ENCODE results near the gene LPCAT2.
A peak's percentile ranks its signal among the peaks of the same experiment; 100 is the strongest.

Gene LPCAT2

DNA sequence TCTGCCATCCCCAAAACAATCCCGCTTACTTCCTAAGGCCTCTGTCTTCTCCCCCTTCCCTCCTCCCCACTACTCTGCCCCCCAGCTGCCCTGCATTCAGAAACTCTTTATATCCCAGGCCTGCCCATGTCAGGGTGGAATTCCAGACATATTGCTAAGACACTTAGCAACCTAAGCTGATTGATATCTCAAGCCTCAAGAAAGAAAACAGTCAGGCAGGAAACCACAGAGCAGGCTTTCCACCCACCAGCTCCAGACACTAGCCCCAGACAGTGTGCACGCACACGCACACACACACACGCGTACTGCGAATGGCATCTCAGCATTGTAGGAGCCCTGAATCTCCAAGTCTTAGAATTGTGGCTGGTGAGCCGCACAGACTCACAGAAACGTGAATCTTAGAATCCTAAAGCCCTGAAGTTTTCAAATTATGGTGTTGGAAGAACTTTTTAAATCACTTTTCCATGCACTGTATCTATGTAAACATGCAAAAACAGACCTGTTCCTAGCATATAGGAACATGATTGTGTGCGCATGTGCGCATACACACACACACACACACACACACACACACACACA lies 8.8 kb upstream of the LPCAT2 start:
- peak; percentile 2 for DNase-seq (ENCODE audit: extremely low spot score)
- ChIA-PET POLR2A (no interaction called here), CTCF (interaction anchor here (1.5 kb wide), 1 partner anchor 14 kb away, joined by 4 read pairs; no protein-coding TSS in a partner anchor)
- no peak for TF ChIP-seq NFRKB (IDR thresholded peaks at IDR 0.05)
- TF ChIP-seq SUZ12 (IDR thresholded peaks at IDR 0.05) = no peak
- TF ChIP-seq FOXM1 (IDR thresholded peaks at IDR 0.05; ENCODE audit: borderline replicate concordance) = no peak
- no peak for TF ChIP-seq ELF4 (IDR thresholded peaks at IDR 0.05)
- TF ChIP-seq HDGF (IDR thresholded peaks at IDR 0.05; ENCODE audit: borderline replicate concordance) = no peak
- TF ChIP-seq ZNF384 (IDR thresholded peaks at IDR 0.05) = no peak
- no peak for TF ChIP-seq LEF1 (IDR thresholded peaks at IDR 0.05; ENCODE audit: borderline replicate concordance)

DNA sequence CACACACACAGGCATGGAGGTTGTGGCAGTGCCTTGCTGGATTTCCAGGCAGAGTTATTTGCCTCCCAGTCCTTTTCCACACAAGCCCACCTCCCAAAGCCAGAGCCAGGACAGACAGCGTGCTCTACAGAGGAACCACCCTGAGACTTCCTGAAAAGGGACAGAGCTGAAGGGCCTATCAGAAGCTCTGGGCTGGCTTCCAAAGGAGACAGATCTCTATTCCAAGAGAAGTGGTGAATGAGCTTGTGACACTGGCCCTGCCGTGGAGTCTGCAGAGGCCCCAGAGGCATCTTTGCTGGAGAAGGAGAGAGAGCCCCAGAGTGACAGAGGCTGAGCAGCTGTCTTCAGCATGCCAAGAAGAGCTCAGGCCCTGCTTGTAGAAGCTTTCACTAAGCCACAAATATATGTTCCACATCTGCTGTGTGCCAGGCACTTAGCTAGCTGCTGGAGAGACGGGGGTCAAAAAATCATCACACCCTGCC lies 8.3 kb upstream of the LPCAT2 start:
- POLR2A ChIA-PET = no interaction called here
- no peak for DNase-seq (ENCODE audit: extremely low spot score)
- CTCF ChIA-PET = interaction anchor here (1.5 kb wide), 1 partner anchor 14 kb away, joined by 4 read pairs; no protein-coding TSS in a partner anchor
- TF ChIP-seq LEF1 (IDR thresholded peaks at IDR 0.05; ENCODE audit: borderline replicate concordance) (no peak), BHLHE40 (IDR thresholded peaks at IDR 0.05; ENCODE audit: borderline replicate concordance) (no peak)

DNA sequence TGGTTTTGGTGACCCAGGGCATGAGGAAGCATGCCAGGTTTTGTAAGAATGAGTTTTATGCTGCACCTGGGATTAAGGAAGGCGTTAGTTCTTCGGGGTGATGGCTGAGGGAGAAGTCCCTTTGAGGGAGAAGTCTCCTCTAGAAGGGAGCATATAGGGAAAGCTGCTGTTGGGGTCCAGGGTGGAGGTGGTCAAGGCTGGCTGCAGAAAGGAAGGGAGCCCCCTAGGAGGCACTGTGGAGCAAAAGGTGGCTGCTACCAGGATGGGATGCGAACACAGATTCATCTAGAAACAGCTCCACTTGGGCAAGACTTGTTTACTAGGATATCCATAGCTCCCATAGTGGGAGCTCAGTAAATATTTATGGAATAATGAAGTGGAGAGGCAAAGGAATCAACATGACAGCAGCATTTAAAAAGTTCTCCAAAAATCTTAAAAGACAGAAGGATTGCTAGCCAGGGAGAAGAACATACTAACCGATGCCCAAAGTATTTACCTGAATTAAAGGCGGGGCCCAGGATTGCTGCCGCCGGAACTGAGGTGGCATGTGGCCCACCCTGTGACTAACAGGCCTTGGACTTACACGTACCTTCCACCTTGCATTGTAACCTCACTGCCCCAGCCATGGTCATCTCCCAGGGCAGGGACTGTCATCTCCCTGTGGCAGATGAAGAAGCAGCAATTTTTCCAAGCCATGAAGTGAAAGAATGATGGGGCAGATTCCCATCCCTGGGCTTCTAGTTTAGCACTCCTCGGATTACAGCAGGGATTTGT lies 7.1 kb upstream of the LPCAT2 start:
- POLR2A ChIA-PET = interaction anchor here (0.6 kb wide), 1 partner anchor 9 kb away, joined by 3 read pairs; no protein-coding TSS in a partner anchor
- peak; percentile 54 for DNase-seq (ENCODE audit: extremely low spot score)
- CTCF ChIA-PET = interaction anchor here (0.5 to 1.5 kb wide), 3 partner anchors 12 to 37 kb away, joined by 3 to 4 read pairs (median 4); no protein-coding TSS in a partner anchor

DNA sequence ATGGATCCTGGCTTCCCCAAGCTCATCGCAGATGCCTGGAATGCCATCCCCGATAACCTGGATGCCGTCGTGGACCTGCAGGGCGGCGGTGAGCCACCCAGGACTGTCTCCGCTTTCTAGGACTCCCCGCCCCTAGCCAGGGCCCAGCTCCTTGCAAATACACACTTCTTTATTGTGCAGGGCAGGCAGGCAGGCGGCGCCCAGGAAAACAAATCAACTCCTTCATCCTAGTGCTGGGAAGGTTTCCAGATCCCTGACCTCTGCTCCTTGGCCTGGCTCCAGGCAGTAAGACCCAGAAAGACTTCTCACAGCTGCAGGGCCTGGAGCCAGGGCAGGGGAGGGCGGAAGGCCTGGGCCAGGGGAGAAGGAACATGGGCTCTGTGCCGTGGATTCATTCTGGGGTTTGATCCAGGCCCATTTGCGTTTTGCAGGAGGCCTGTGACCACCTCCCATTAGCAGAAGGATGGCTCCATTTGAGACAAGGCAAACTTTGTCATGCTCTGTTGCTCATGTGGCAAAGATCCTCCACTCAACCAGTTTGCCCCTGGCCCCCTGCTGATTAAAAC lies 6.0 kb upstream of the LPCAT2 start:
- ChIA-PET CTCF (interaction anchor here (0.7 kb wide), 1 partner anchor 154 kb away, joined by 6 read pairs; no protein-coding TSS in a partner anchor), POLR2A (interaction anchor here (0.6 kb wide), 1 partner anchor 10 kb away, joined by 3 read pairs; no protein-coding TSS in a partner anchor)

More for the DNA sequence above, 7.1 kb upstream of the LPCAT2 start:
- no peak for TF ChIP-seq SUZ12 (IDR thresholded peaks at IDR 0.05)
- no peak for TF ChIP-seq FOXK2 (IDR thresholded peaks at IDR 0.05)
- no peak for TF ChIP-seq TARDBP (IDR thresholded peaks at IDR 0.05)
- no peak for TF ChIP-seq HDGF (IDR thresholded peaks at IDR 0.05; ENCODE audit: borderline replicate concordance)
- no peak for TF ChIP-seq NFRKB (IDR thresholded peaks at IDR 0.05)
- TF ChIP-seq FOXM1 (IDR thresholded peaks at IDR 0.05; ENCODE audit: borderline replicate concordance) = no peak
- no peak for TF ChIP-seq L3MBTL2 (conservative IDR thresholded peaks at IDR 0.05)
- no peak for TF ChIP-seq ZNF384 (IDR thresholded peaks at IDR 0.05)
- no peak for TF ChIP-seq FOXA1 (IDR thresholded peaks at IDR 0.05)
- TF ChIP-seq LEF1 (IDR thresholded peaks at IDR 0.05; ENCODE audit: borderline replicate concordance) = no peak

DNA sequence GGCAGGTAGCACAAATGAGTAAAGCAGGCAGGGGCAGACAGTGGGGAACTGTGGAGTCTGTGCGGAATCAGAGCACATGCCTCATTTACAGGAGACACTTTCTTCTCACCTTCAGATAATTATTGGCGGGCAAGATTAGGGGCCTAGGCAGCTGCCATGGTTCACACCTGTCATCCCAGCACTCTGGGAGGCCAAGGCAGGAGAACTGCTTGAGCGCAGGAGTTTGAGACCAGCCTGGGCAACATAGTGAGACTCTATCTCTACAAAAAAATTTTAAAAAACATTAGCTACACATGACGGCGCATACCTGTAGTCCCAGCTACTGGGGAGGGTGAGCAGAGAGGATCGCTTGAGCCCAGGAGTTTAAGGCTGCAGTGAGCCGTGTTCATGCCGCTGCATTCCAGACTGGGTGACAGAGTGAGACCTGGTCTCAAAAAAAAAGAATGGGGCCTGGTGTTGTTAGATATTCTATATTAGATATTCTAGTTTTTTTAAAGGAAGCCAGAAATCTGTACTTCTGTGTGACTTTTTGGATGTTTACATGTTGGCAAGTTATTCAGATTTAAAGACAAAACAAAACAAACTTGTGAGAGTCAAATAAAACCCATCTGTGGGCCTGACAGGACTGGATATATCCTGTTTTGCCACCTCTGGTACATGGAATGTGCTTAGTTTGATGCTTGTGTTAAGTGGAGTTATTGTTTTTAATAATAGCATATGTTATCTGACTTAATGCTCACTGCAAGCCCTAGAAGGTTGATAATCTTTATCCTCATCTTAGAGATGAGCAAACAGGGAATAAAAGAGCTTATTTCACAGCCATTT lies 4.9 kb upstream of the LPCAT2 start:
- no peak for DNase-seq (ENCODE audit: extremely low spot score)
- ChIA-PET CTCF (interaction anchor here (0.7 kb wide), 1 partner anchor 26 kb away, joined by 6 read pairs; no protein-coding TSS in a partner anchor), POLR2A (no interaction called here)
- no peak for TF ChIP-seq LEF1 (IDR thresholded peaks at IDR 0.05; ENCODE audit: borderline replicate concordance)
- no peak for TF ChIP-seq ARNT (IDR thresholded peaks at IDR 0.05)
- TF ChIP-seq HDGF (IDR thresholded peaks at IDR 0.05; ENCODE audit: borderline replicate concordance) = no peak
- no peak for TF ChIP-seq TARDBP (IDR thresholded peaks at IDR 0.05)
- no peak for TF ChIP-seq SP1 (IDR thresholded peaks at IDR 0.05)
- TF ChIP-seq NFRKB (IDR thresholded peaks at IDR 0.05) = no peak

More for the DNA sequence above, 6.0 kb upstream of the LPCAT2 start:
- TF ChIP-seq SP1 (IDR thresholded peaks at IDR 0.05) = no peak
- TF ChIP-seq L3MBTL2 (conservative IDR thresholded peaks at IDR 0.05) = no peak
- TF ChIP-seq FOXA1 (IDR thresholded peaks at IDR 0.05) = no peak
- TF ChIP-seq, protein P1, sequence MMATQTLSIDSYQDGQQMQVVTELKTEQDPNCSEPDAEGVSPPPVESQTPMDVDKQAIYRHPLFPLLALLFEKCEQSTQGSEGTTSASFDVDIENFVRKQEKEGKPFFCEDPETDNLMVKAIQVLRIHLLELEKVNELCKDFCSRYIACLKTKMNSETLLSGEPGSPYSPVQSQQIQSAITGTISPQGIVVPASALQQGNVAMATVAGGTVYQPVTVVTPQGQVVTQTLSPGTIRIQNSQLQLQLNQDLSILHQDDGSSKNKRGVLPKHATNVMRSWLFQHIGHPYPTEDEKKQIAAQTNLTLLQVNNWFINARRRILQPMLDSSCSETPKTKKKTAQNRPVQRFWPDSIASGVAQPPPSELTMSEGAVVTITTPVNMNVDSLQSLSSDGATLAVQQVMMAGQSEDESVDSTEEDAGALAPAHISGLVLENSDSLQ (IDR thresholded peaks at IDR 0.05) = no peak
- no peak for DNase-seq (ENCODE audit: extremely low spot score)

DNA sequence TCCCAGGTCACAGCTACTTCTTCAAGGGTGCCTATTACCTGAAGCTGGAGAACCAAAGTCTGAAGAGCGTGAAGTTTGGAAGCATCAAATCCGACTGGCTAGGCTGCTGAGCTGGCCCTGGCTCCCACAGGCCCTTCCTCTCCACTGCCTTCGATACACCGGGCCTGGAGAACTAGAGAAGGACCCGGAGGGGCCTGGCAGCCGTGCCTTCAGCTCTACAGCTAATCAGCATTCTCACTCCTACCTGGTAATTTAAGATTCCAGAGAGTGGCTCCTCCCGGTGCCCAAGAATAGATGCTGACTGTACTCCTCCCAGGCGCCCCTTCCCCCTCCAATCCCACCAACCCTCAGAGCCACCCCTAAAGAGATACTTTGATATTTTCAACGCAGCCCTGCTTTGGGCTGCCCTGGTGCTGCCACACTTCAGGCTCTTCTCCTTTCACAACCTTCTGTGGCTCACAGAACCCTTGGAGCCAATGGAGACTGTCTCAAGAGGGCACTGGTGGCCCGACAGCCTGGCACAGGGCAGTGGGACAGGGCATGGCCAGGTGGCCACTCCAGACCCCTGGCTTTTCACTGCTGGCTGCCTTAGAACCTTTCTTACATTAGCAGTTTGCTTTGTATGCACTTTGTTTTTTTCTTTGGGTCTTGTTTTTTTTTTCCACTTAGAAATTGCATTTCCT lies 3.4 kb upstream of the LPCAT2 start:
- no peak for TF ChIP-seq ZNF384 (IDR thresholded peaks at IDR 0.05)
- TF ChIP-seq FOXA1 (IDR thresholded peaks at IDR 0.05) = no peak
- TF ChIP-seq, protein P1 (IDR thresholded peaks at IDR 0.05) = no peak
- no peak for TF ChIP-seq NFRKB (IDR thresholded peaks at IDR 0.05)
- TF ChIP-seq FOXK2 (IDR thresholded peaks at IDR 0.05) = no peak
- TF ChIP-seq SP1 (IDR thresholded peaks at IDR 0.05) = no peak
- no peak for TF ChIP-seq SUZ12 (IDR thresholded peaks at IDR 0.05)
- no peak for TF ChIP-seq BHLHE40 (IDR thresholded peaks at IDR 0.05; ENCODE audit: borderline replicate concordance)
- TF ChIP-seq CTBP1 (IDR thresholded peaks at IDR 0.05; ENCODE audit: borderline replicate concordance) = no peak
- TF ChIP-seq L3MBTL2 (conservative IDR thresholded peaks at IDR 0.05) = no peak
- no peak for TF ChIP-seq FOXM1 (IDR thresholded peaks at IDR 0.05; ENCODE audit: borderline replicate concordance)
- no peak for TF ChIP-seq ELF4 (IDR thresholded peaks at IDR 0.05)
- TF ChIP-seq ARNT (IDR thresholded peaks at IDR 0.05) = no peak
- TF ChIP-seq HDGF (IDR thresholded peaks at IDR 0.05; ENCODE audit: borderline replicate concordance) = no peak
- no peak for TF ChIP-seq LEF1 (IDR thresholded peaks at IDR 0.05; ENCODE audit: borderline replicate concordance)
- CTCF ChIA-PET = no interaction called here
- no peak for DNase-seq (ENCODE audit: extremely low spot score)
- POLR2A ChIA-PET = no interaction called here
